Right ventricle myocardium inferior (tissue), 1 donor: ENCODE measurements around the gene TNIK. TPM values are rescaled to one million over a fixed set of nuclear protein-coding genes. Genes with fewer than 3 reads are reported as not detected.
"Not testable (repeated sequence)": the region's sequence is repeated elsewhere in the genome, so short reads cannot be mapped to it uniquely, and the experiment has no call there.

ENCODE experiments used
- ATAC-seq: fragments of 200-7000 bp; cut with Tn5 transposase; one replicate; pipeline ENCODE4 v1.9.1; 2020; ENCODE audit warnings: mild to moderate bottlenecking, moderate library complexity
- DNase-seq: peaks from one replicate; pipeline ENCODE4 v3.0.0; 2021; ENCODE audit errors: missing footprints
- intact Hi-C: fragments of 100-400 bp; cut with DNase I; formaldehyde crosslinking; loops from one replicate; pipeline ENCODE4 v1.11.0; 2022
- total RNA-seq: library from RNA; stranded (reverse); fragmentation: NEBNext Ultra II Directional; extraction: Animal tissue kit (Norgen Biotek cat#: 25700); gene quantifications from one replicate; pipeline ENCODE4 v1.2.1, GENCODE V29; 2021
- donor health status: DM: no; HTN: yes; CAD: no; lungs with severe emphysema.

TNIK gene
- total RNA-seq, 1 donor from 2014 or later, result 29.1 TPM

- intact Hi-C loops, result no loop called here
- ATAC-seq (no peak), DNase-seq (no peak)
These were observed 29.7 kb downstream of the TNIK start for GRCh38 chr3:171430530-171430929.

DNA sequence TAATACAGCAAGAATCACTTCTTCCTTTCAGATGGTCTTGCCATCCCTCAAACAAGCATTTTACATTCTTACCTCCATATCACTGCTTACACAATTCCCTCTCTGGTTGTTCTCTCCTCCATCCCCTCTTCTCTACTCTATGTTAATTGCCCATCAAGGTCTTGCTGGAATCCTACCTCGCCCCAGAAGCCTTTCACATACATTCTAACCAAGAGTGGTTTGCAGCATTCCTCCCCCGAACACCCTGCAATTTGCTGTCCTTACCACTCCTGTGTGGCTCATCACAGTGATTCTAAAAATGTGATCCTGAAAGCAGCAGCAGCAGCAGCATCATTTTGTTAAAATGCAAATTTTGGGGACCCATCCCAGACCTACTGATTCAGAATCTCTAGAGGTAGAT, 30.6 kb downstream of the TNIK start:
- ATAC-seq (no peak), DNase-seq (no peak)
- intact Hi-C loops, result no loop called here

GRCh38 chr3:171428892-171429291, 31.3 kb downstream of the TNIK start:
- ATAC-seq, result no peak
- intact Hi-C loops, result no loop called here
- no peak for DNase-seq

DNA sequence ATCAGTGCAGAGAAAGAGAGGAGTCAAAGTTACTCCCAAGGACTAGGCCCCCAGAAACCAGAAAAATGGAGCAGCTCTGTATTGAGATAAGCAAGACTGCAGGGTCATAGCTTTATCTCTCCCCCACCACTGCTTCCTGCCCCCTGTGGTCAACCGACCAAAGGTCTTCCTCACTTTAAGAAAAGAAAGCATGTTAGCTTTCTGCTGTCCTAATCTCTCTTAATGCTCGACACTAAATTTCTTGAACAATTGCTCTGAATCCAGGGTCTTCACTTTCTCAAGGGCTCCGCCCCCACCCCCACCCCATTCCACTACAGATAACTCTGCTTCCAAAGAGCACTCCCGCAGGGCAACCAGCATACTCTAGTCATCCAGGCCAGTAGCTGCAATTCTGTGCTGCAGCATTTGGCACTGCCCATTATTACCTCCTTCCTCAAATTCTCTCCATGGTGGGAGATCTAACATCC, 31.9 kb downstream of the TNIK start:
- ATAC-seq, result no peak
- intact Hi-C loops, result no loop called here

GRCh38 chr3:171427771-171428320, 32.4 kb downstream of the TNIK start:
- ATAC-seq (no peak), DNase-seq (no peak)
- intact Hi-C loops, result no loop called here

More for the DNA sequence above, 31.9 kb downstream of the TNIK start:
- DNase-seq, result no peak

- ATAC-seq, DNase-seq, intact Hi-C loops: not testable (repeated sequence)
These were observed 36.1 kb downstream of the TNIK start for GRCh38 chr3:171424063-171424462.

DNA sequence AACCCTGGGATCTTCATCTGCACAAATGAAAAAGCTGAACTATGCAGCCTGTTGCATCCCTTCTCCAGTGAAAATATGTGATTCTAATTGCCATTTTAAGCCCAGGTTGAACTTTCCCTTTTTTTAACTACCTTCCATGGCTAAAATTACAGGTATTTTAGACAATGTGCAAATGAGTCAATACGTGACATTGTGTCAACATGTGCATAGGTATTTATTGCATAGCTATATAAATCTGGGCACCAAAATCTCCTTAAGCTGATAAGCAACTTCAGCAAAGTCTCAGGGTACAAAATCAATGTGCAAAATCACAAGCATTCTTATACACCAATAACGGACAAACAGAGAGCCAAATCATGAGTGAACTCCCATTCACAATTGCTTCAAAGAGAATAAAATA, 37.4 kb downstream of the TNIK start:
- intact Hi-C loops, ATAC-seq, DNase-seq: not testable (repeated sequence)

- ATAC-seq, result peak; percentile 76
- DNase-seq, result no peak
- intact Hi-C loops, result no loop called here
These were observed 39.5 kb downstream of the TNIK start for GRCh38 chr3:171420667-171421066.

GRCh38 chr3:171419457-171419856, 40.7 kb downstream of the TNIK start:
- intact Hi-C loops, result no loop called here
- ATAC-seq (no peak), DNase-seq (no peak)

GRCh38 chr3:171417813-171418212, 42.4 kb downstream of the TNIK start:
- intact Hi-C loops, result no loop called here
- DNase-seq (no peak), ATAC-seq (peak; percentile 67)

DNA sequence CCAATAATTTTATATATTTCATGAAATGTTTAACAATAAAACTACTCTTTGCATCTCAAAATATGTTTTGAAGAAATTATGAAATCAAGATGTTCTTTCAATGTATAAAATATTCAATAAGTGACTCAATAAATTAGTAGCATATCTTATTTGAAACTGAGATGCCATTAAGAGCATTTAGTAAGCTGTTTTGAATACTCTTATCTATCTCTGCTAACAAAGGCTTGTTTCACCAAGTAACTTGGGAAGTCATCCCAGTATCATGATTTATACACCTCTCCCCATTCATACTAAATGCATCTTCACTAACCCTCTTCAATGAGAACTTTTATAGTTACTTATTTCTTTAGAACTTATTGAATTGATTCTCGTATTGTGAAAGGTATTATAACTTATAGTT, 43.1 kb downstream of the TNIK start:
- no peak for ATAC-seq

GRCh38 chr3:171416666-171417065, 43.5 kb downstream of the TNIK start:
- intact Hi-C loops, result no loop called here
- no peak for DNase-seq

More for the DNA sequence above, 43.1 kb downstream of the TNIK start:
- intact Hi-C loops, result no loop called here
- DNase-seq, result no peak

DNA sequence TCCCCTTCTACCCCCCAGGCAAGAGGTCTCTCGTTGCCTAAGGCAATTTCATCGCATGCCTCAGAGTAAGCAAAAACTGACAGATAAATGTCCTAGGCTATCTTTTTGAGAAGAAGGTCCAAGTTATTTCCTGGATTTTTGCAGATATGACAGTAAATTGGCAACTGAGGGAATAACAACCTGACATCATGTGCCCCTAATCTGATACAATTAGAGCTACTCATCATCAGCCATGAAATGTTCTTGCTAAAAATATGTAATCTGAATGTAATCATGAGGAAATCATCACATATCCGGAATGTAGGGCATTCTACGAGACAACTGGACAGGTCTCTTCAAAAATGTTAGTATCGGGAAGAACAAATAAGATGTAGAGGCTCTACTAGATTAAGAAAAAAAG, 44.1 kb downstream of the TNIK start:
- no peak for DNase-seq
- intact Hi-C loops, result no loop called here
- no peak for ATAC-seq

More at GRCh38 chr3:171416666-171417065, 43.5 kb downstream of the TNIK start:
- ATAC-seq, result no peak

DNA sequence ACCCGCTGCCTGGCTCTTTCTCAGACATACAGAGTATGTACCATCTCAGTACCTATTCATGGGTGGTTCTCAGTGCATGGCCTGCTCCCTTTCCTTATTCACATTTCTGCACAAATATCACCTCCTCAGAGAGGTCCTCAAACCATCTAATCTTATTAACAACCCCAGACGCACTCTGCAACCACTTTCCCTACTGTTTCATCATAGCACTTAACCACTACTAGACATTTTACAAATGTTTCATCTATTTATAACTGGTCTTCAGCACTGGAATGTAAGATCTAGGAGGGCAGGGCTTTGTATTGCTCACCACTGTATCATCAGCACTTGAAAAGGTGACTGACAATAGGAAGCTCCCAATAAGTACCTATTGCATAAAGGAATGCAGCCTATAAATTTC, 45.1 kb downstream of the TNIK start:
- no peak for DNase-seq
- intact Hi-C loops, result no loop called here
- ATAC-seq, result peak; percentile 69

- ATAC-seq, result no peak
- no peak for DNase-seq
- intact Hi-C loops, result no loop called here
These were observed 47.7 kb downstream of the TNIK start for GRCh38 chr3:171412473-171412872.

DNA sequence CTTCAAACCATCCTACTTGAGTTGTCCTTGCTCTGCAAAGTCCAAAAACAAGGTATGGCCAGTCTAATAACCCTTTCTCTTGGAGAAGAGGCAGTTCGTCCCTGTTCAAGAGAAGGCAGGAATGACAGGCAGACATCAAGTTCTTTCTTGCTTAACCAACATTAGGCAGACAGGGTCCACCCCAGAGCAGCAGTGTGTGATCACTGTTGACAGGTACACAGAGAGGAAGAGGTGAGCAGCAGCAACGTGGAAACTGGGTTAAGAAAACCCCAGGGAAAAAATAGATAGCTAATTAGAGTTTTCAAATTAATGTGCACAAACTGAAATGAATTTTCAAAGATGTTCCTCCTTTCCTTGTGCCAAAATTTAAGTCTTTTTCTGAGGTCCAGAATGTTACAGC, 48.2 kb downstream of the TNIK start:
- DNase-seq (no peak), ATAC-seq (no peak)
- intact Hi-C loops, result no loop called here

DNA sequence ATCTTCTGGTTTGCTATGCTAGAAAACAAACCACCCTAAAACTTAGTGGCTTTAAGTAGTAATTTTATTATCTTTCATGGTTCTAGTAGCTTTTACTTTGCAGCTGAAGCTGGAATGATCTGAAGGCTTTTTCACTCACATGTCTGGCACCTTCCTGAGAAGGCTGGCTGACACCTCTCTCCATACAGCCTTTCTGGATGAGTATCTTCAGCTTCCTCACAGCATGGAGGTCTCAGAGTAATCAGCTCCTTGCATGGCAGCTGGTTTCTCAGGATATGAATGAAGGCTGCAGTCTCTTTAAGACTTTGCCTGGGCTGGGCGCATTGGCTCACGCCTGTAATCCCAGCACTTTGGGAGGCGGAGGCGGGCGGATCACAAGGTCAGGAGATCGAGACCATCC, 50.0 kb downstream of the TNIK start:
- no peak for DNase-seq
- intact Hi-C loops, result no loop called here
- no peak for ATAC-seq

GRCh38 chr3:171407759-171408158, 52.4 kb downstream of the TNIK start:
- DNase-seq (no peak), ATAC-seq (no peak)
- intact Hi-C loops, result no loop called here

- no peak for DNase-seq
- ATAC-seq, result no peak
- intact Hi-C loops, result loop anchor here (5.0 kb wide), 1 partner anchor 53 kb away; no protein-coding TSS in a partner anchor
These were observed 55.7 kb downstream of the TNIK start for GRCh38 chr3:171404376-171404967.

DNA sequence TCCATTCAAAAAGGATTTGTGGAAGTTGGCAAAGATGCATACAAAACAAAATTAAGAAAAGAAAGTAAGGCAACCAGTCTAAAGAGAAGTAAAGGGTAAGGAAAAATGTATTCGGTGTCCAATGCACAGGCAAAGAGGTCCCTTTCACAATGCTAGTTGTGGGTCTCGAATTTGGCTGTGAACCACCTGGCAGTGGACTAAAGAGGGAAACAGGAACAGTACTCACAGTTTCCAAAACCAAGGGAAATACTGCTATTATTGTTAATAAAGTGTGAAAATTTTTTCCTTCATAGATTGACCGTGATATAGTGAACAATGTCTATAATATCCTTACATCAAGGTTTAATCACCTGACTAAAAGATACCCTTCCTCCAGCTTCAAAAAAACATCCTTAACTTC, 57.9 kb downstream of the TNIK start:
- intact Hi-C loops, result loop anchor here (5.0 kb wide), 1 partner anchor 55 kb away; no protein-coding TSS in a partner anchor
- DNase-seq (no peak), ATAC-seq (no peak)

DNA sequence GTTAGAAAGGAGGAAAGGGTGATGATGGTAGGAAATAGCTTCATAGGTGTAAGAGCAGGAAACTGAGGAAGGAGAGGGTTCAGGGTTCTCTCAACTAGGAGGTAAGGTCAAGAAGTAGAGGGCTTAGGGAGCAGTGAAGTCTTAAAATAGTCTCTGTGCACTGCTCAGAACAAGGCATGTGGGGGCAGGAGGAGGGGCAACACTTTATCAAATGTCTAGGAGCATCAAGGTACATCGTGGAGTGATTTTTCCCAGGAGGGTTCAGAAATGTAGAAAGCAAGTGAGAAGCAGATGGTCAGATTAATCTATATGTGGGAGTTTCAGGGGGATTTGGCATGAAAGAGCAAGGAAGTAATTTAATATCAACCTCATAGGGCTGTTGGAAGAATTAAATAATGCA, 58.8 kb downstream of the TNIK start:
- intact Hi-C loops, result loop anchor here (5.0 kb wide), 1 partner anchor 56 kb away; no protein-coding TSS in a partner anchor
- DNase-seq (no peak), ATAC-seq (no peak)
